GM19467 (cell line): Measurements from ENCODE around the gene POC1B.
A peak's percentile ranks its signal among the peaks of the same experiment; 100 is the strongest.
"Not testable (repeated sequence)": the region's sequence is repeated elsewhere in the genome, so short reads cannot be mapped to it uniquely, and the experiment has no call there.

Source experiments
- ATAC-seq: cut with Tn5 transposase; IDR thresholded peaks from one replicate; pipeline ENCODE4 v1.9.1; 2021; ENCODE audit warnings: mild to moderate bottlenecking, moderate library complexity; ENCODE audit not compliant: unreplicated experiment

Gene POC1B

GRCh38 chr12:89468017-89468416 lies 57.8 kb downstream of the POC1B start:
- ATAC-seq = no peak

GRCh38 chr12:89464974-89465592 lies 60.8 kb downstream of the POC1B start:
- no peak for ATAC-seq

- ATAC-seq = peak; percentile 90
These were observed 63.9 kb downstream of the POC1B start for GRCh38 chr12:89461649-89462612.

GRCh38 chr12:89461190-89461589 lies 64.7 kb downstream of the POC1B start:
- no peak for ATAC-seq

- not testable (repeated sequence) for ATAC-seq
These were observed 66.6 kb downstream of the POC1B start for GRCh38 chr12:89459279-89459678.

- no peak for ATAC-seq
These were observed 69.3 kb downstream of the POC1B start for GRCh38 chr12:89456565-89456964.

- no peak for ATAC-seq
These were observed 71.6 kb downstream of the POC1B start for GRCh38 chr12:89454080-89454848.

GRCh38 chr12:89453121-89453978 lies 72.5 kb downstream of the POC1B start:
- ATAC-seq = no peak

- ATAC-seq = no peak
These were observed 74.0 kb downstream of the POC1B start for GRCh38 chr12:89451841-89452251.

- no peak for ATAC-seq
These were observed 74.9 kb downstream of the POC1B start for GRCh38 chr12:89450907-89451306.

GRCh38 chr12:89448951-89449371 lies 76.9 kb downstream of the POC1B start:
- ATAC-seq = no peak

GRCh38 chr12:89448526-89448925 lies 77.3 kb downstream of the POC1B start:
- no peak for ATAC-seq

- ATAC-seq = no peak
These were observed 85.9 kb downstream of the POC1B start for GRCh38 chr12:89439941-89440340.

GRCh38 chr12:89437231-89437630 lies 88.6 kb downstream of the POC1B start:
- no peak for ATAC-seq

- no peak for ATAC-seq
These were observed 89.8 kb downstream of the POC1B start for GRCh38 chr12:89436062-89436461.

GRCh38 chr12:89433634-89434033 lies 92.2 kb downstream of the POC1B start:
- ATAC-seq = no peak

GRCh38 chr12:89432396-89432795 lies 93.5 kb downstream of the POC1B start:
- ATAC-seq = no peak

GRCh38 chr12:89429528-89429927 lies 96.3 kb downstream of the POC1B start:
- ATAC-seq = no peak

- ATAC-seq = peak; percentile 95
These were observed 98.2 kb downstream of the POC1B start for GRCh38 chr12:89427508-89428156.

GRCh38 chr12:89424846-89425245 lies 101.0 kb downstream of the POC1B start:
- ATAC-seq = no peak
